Lower leg skin (tissue), 4 donors: ENCODE results near the gene SPPL2A. TPM values are rescaled to one million over a fixed set of nuclear protein-coding genes. Genes with fewer than 3 reads are reported as not detected.

Experiments used
- DNase-seq, 2 donors: peaks; one replicate each; pipeline ENCODE4 v3.0.0-alpha.2; 2019; ENCODE audit warnings: low spot score in 2 of 2
- H3K4me3 ChIP-seq: fragments of 200-600 bp; sonication (generic); 2 replicates; pipeline ENCODE4 v1.5.1; 2017; ENCODE audit warnings: mild to moderate bottlenecking, low read depth; ENCODE audit not compliant: poor library complexity, severe bottlenecking
- CTCF ChIP-seq, 3 donors: fragments of 450-650 bp; IDR thresholded peaks; one replicate each; pipeline ENCODE4 v1.5.1; 2016; ENCODE audit warnings: antibody characterized with exemption in 3 of 3, mild to moderate bottlenecking in 3 of 3, moderate library complexity in 2 of 3
- POLR2A ChIP-seq, 2 donors: fragments of 450-650 bp; IDR thresholded peaks; one replicate each; pipeline ENCODE4 v1.6.1; 2016 to 2017; ENCODE audit warnings: antibody characterized with exemption in 2 of 2, mild to moderate bottlenecking in 1 of 2, moderate library complexity in 1 of 2
- WGBS, 2 donors: methylation state at CpG; one replicate each; pipeline ENCODE4 v1.1.5; 2018; 5-methylcytosine and 5-hydroxymethylcytosine counted together
- intact Hi-C: fragments of 100-400 bp; cut with DNase I; formaldehyde crosslinking; loops from one replicate; pipeline ENCODE4 v1.15.0; 2023; ENCODE audit warnings: low total_unique reads
- total RNA-seq, 4 donors: library from RNA; depleted of rRNA; stranded (reverse); fragments of >200 nt; gene quantifications; one replicate each; pipeline ENCODE4 v1.1.0, GENCODE V29; 2016

Gene SPPL2A
- total RNA-seq, 4 donors from 2014 or later, result 116 to 404 (median 151) TPM

DNA sequence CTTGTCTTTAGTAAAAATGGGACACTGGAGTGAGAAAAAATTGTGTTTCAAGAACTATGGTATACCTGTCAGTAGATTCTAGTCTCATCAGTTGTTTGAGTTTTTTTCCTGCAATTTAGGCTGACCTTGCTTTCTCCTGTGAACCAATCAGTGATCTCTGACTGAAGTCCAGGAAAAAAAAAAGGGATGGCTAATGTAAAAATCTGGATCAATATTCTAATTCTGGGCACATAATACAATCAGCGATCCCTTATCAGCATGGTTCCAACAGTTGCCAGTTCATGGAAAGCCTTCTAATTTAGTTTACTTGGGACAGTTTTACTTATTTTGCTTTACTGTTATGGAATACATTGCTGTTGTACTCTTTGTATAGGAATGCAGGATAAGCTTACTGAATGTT is 95.9 kb downstream of the SPPL2A start:
- TF ChIP-seq POLR2A (IDR thresholded peaks at IDR 0.05) (no peak), CTCF (IDR thresholded peaks at IDR 0.05) (no peak)
- 98 to 100% methylated on average over 1 of the region's 1 CpG for WGBS, 2 donors
- DNase-seq, result no peak
- no peak overlapping the region for H3K4me3 ChIP-seq
- intact Hi-C loops, result no loop called here

DNA sequence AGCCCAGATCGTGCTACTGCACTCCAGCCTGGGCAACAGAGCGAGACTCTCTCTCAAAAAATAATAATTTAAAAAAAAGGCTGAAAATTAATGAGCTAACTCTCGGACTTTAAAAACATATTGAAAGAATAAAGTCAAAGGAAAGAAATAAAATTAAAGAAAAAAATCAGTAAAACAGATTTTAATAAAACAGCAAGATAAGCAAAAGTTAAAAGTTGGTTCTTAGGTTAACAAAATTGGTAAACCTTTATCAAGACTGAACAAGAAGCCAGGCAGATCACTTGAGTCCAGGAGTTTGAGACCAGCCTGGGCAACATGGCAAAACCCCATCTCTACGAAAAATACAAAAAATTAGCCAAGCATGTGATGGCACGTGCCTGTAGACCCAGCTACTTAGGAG is 99.6 kb downstream of the SPPL2A start:
- intact Hi-C loops, result no loop called here
- no peak overlapping the region for H3K4me3 ChIP-seq
- WGBS, 2 donors, result 78 to 85% methylated on average over 5 of the region's 5 CpGs
- no peak for DNase-seq
- TF ChIP-seq CTCF (IDR thresholded peaks at IDR 0.05) (no peak), POLR2A (IDR thresholded peaks at IDR 0.05) (no peak)

DNA sequence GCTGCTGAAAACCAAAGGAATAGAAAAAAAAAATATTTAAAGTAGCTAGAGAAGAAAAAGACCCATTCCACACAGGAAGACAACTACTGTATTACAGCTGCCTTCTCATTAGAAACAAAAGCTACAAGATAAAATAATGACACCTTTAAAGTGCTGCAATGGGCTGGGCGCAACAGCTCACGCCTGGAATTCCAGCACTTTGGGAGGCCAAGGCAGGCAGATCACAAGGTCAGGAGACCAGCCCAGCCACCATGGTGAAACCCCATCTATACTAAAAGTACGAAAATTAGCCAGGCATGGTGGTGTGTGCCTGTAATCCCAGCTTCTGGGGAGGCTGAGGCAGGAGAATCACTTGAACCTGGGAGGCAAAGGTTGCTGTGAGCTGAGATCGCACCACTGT is 110.0 kb downstream of the SPPL2A start:
- no peak overlapping the region for H3K4me3 ChIP-seq
- 92 to 94% methylated on average over 4 of the region's 4 CpGs for WGBS, 2 donors
- TF ChIP-seq POLR2A (IDR thresholded peaks at IDR 0.05) (no peak), CTCF (IDR thresholded peaks at IDR 0.05) (no peak)
- no peak for DNase-seq
- intact Hi-C loops, result no loop called here

- whole genome bisulfite sequencing, 2 donors, result 62 to 69% methylated on average over 6 of the region's 6 CpGs
- H3K4me3 ChIP-seq, result no peak overlapping the region
- intact Hi-C loops, result no loop called here
- TF ChIP-seq CTCF (IDR thresholded peaks at IDR 0.05) (no peak), POLR2A (IDR thresholded peaks at IDR 0.05) (no peak)
- DNase-seq, result no peak
Measured at GRCh38 chr15:50653156-50653743, 112.3 kb downstream of the SPPL2A start.

DNA sequence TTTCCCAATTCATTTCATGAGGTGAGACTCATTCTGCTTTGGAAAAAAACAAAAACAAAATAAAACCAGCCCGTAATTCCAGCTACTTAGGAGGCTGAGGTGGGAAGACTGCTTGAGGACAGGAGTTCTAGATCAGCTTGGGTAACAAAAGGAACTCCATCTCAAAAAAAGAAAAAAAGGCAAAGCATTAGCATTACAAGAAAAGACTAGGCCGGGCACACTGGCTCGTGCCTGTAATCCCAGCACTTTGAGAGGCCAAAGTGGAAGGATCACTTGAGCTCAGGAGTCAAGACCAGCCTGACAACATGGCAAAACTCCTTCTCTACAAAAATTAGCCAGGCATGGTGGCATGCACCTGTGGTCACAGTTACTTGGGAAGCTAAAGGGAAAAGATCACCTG is 112.8 kb downstream of the SPPL2A start:
- DNase-seq, result no peak
- 66 to 79% methylated on average over 3 of the region's 3 CpGs for WGBS, 2 donors
- TF ChIP-seq POLR2A (IDR thresholded peaks at IDR 0.05), result no peak
- TF ChIP-seq CTCF (IDR thresholded peaks at IDR 0.05), result no peak
- intact Hi-C loops, result no loop called here
- no peak overlapping the region for H3K4me3 ChIP-seq

Other genes starting within 250 kb of the SPPL2A start
- gene USP50, start 219.0 kb downstream of the SPPL2A start, total RNA-seq, result not detected
- gene TRPM7, start 78.9 kb downstream of the SPPL2A start, total RNA-seq, result 10 to 100 TPM; 31.3 to 63.8 (median 41.9) TPM
- gene AP4E1, start 143.0 kb upstream of the SPPL2A start, total RNA-seq, result 10 to 100 TPM; 13.6 to 18.2 (median 15.2) TPM